Tibial nerve (tissue), 4 donors: ENCODE data around the gene LRRC75A.

Source experiments
- CTCF ChIP-seq, 5 experiments: fragments of 200-600 bp in 3 of 5; fragments of 450-650 bp in 2 of 5; sonication (generic) in 3 of 5; IDR thresholded peaks; one replicate each; pipeline ENCODE4 v1.5.1; 2016 to 2019; ENCODE audit warnings: antibody characterized with exemption in 5 of 5, mild to moderate bottlenecking in 3 of 5, moderate library complexity in 2 of 5
- EP300 ChIP-seq, 2 donors: sonication (generic); formaldehyde crosslinking; IDR thresholded peaks; one replicate each; pipeline ENCODE4 v1.6.1; 2017; ENCODE audit warnings: antibody characterized with exemption in 2 of 2, mild to moderate bottlenecking in 1 of 2
- POLR2A ChIP-seq, 2 donors: fragments of 450-650 bp; IDR thresholded peaks; one replicate each; pipeline ENCODE4 v1.6.1; 2017; ENCODE audit warnings: antibody characterized with exemption in 2 of 2, mild to moderate bottlenecking in 2 of 2, moderate library complexity in 2 of 2

- TF ChIP-seq CTCF (IDR thresholded peaks at IDR 0.05) (no peak), POLR2A (IDR thresholded peaks at IDR 0.05) (no peak), EP300 (IDR thresholded peaks at IDR 0.05) (no peak)
Observed at GRCh38 chr17:16484445-16485175, 7.4 kb downstream of the LRRC75A start.
